Measurements from ENCODE around the gene C6orf120. TPM values are rescaled to one million over a fixed set of nuclear protein-coding genes. Genes with fewer than 3 reads are reported as not detected.

Gene C6orf120
- total and polyA plus RNA-seq, 9 of the 15 experiments (the other 6 are each of a cell fraction or from before 2014, with no cell fraction given) = 7.7 to 44.9 (median 34.8) TPM

- no peak for TF ChIP-seq TSHZ1 (CRISPR knock-in tag; IDR thresholded peaks at IDR 0.05)
- TF ChIP-seq SPI1 (IDR thresholded peaks at IDR 0.05; ENCODE audit: borderline replicate concordance, low read depth, low read length) = no peak
- no peak for TF ChIP-seq DDX20 (tag; IDR thresholded peaks at IDR 0.05; ENCODE audit: low read depth)
- no peak for TF ChIP-seq SMARCB1 (IDR thresholded peaks at IDR 0.05; ENCODE audit: insufficient read length, low read depth)
- no peak; a peak in 1 of 4 replicates for TF ChIP-seq RAD21 (CRISPR knock-in tag; conservative IDR thresholded peaks at IDR 0.05 in 1 of 2, IDR thresholded peaks at IDR 0.05 in 1 of 2)
- TF ChIP-seq HMGN3 (IDR thresholded peaks at IDR 0.05; ENCODE audit: borderline replicate concordance, extremely low read depth, insufficient read length, low read depth, low read length) = peak; percentile 23
- no peak for TF ChIP-seq ZNF717 (CRISPR knock-in tag; IDR thresholded peaks at IDR 0.05)
- no peak for TF ChIP-seq SRSF9 (IDR thresholded peaks at IDR 0.05; ENCODE audit: borderline replicate concordance, low read depth, low read length)
- TF ChIP-seq MCM7 (IDR thresholded peaks at IDR 0.05) = no peak
- no peak for TF ChIP-seq PPARD (CRISPR knock-in tag; IDR thresholded peaks at IDR 0.05)
- no peak for TF ChIP-seq E4F1 (CRISPR knock-in tag; IDR thresholded peaks at IDR 0.05; ENCODE audit: borderline replicate concordance)
- no peak for TF ChIP-seq YBX1 (IDR thresholded peaks at IDR 0.05)
- TF ChIP-seq CREB3 (tag; conservative IDR thresholded peaks at IDR 0.05; ENCODE audit: low read depth) = peak; percentile 65; the same call in 1 of the 2 replicates
- no peak for TF ChIP-seq STAG1 (CRISPR knock-in tag; IDR thresholded peaks at IDR 0.05; ENCODE audit: borderline replicate concordance)
- TF ChIP-seq ZBTB12 (CRISPR knock-in tag; IDR thresholded peaks at IDR 0.05) = 0 out of 2 replicates have a peak, but pooled peaks have one; percentile 51
- TF ChIP-seq PHF20 (IDR thresholded peaks at IDR 0.05; ENCODE audit: partially characterized antibody) = no peak
- TF ChIP-seq RNF2 (IDR thresholded peaks at IDR 0.05) = peak; percentile 19; the same call in 1 of the 2 replicates
- TF ChIP-seq IRF2 (CRISPR knock-in tag; IDR thresholded peaks at IDR 0.05) = no peak
- TF ChIP-seq POLR2AphosphoS5 (IDR thresholded peaks at IDR 0.05; ENCODE audit: control insufficient read depth, insufficient read depth, low read depth, low read length) = peak; percentile 21; the same call in 1 of the 2 replicates
Observed at GRCh38 chr6:169725125-169726048, 23.5 kb downstream of the C6orf120 start (continued).

All from K562 (cell line).